WTC11 (cell line): ENCODE measurements around the gene SLC25A19. TPM values are rescaled to one million over a fixed set of nuclear protein-coding genes. Genes with fewer than 3 reads are reported as not detected.

ENCODE experiments used
- AR ChIP-seq: fragments of 250-450 bp; sonication (Bioruptor Pico); IDR thresholded peaks from 2 replicates; pipeline ENCODE4 v1.9.0; 2021; ENCODE audit warnings: mild to moderate bottlenecking
- CDX4 ChIP-seq: fragments of 250-450 bp; sonication (Bioruptor Pico); IDR thresholded peaks from 2 replicates; pipeline ENCODE4 v1.9.0; 2021; ENCODE audit warnings: moderate library complexity, mild to moderate bottlenecking, inconsistent platforms, borderline replicate concordance
- CREM ChIP-seq: sonication (generic); formaldehyde crosslinking; IDR thresholded peaks from 2 replicates; pipeline ENCODE4 v1.8.1; 2022; ENCODE audit warnings: mild to moderate bottlenecking, missing genetic modification reagents, moderate library complexity
- EMX1 ChIP-seq: fragments of 250-450 bp; sonication (Bioruptor Pico); IDR thresholded peaks from 2 replicates; pipeline ENCODE4 v1.8.0; 2021; ENCODE audit warnings: mild to moderate bottlenecking
- ERG ChIP-seq: fragments of 250-450 bp; sonication (Bioruptor Pico); IDR thresholded peaks from 2 replicates; pipeline ENCODE4 v1.8.0; 2021; ENCODE audit warnings: mild to moderate bottlenecking
- FOXK1 ChIP-seq: sonication (generic); formaldehyde crosslinking; IDR thresholded peaks from 2 replicates; pipeline ENCODE4 v1.8.0; 2022; ENCODE audit warnings: mild to moderate bottlenecking, moderate library complexity, missing genetic modification reagents
- FOXP1 ChIP-seq: sonication (generic); formaldehyde crosslinking; IDR thresholded peaks from 2 replicates; pipeline ENCODE4 v1.8.0; 2022; ENCODE audit warnings: missing genetic modification reagents, mild to moderate bottlenecking, moderate library complexity, borderline replicate concordance
- GTF2I ChIP-seq: fragments of 250-450 bp; sonication (Bioruptor Pico); conservative IDR thresholded peaks from 2 replicates; pipeline ENCODE4 v1.4.0; 2021; ENCODE audit warnings: mild to moderate bottlenecking
- HMGA2 ChIP-seq: fragments of 250-450 bp; sonication (Bioruptor Pico); IDR thresholded peaks from 2 replicates; pipeline ENCODE4 v1.4.0; 2021; ENCODE audit warnings: mild to moderate bottlenecking, moderate library complexity
- NR3C1 ChIP-seq: sonication (generic); formaldehyde crosslinking; conservative IDR thresholded peaks from 2 replicates; pipeline ENCODE4 v1.8.1; 2023; ENCODE audit warnings: low read depth, mild to moderate bottlenecking, missing genetic modification reagents
- PRDM15 ChIP-seq: sonication (generic); formaldehyde crosslinking; IDR thresholded peaks from 2 replicates; pipeline ENCODE4 v1.8.0; 2022; ENCODE audit warnings: missing genetic modification reagents
- RORB ChIP-seq: fragments of 250-450 bp; sonication (Bioruptor Pico); IDR thresholded peaks from 2 replicates; pipeline ENCODE4 v1.9.0; 2021; ENCODE audit warnings: mild to moderate bottlenecking
- SMAD4 ChIP-seq: sonication (generic); formaldehyde crosslinking; IDR thresholded peaks from 2 replicates; pipeline ENCODE4 v1.8.0; 2022; ENCODE audit warnings: mild to moderate bottlenecking, missing genetic modification reagents
- TCF7 ChIP-seq: sonication (generic); formaldehyde crosslinking; IDR thresholded peaks from 2 replicates; pipeline ENCODE4 v1.8.0; 2022; ENCODE audit warnings: mild to moderate bottlenecking, low read depth, missing genetic modification reagents, moderate library complexity
- TEAD4 ChIP-seq: sonication (generic); formaldehyde crosslinking; IDR thresholded peaks from 2 replicates; pipeline ENCODE4 v1.8.0; 2022; ENCODE audit warnings: mild to moderate bottlenecking, missing genetic modification reagents
- ZNF138 ChIP-seq: sonication (generic); formaldehyde crosslinking; conservative IDR thresholded peaks from 2 replicates; pipeline ENCODE4 v1.8.1; 2022; ENCODE audit warnings: mild to moderate bottlenecking, moderate library complexity, missing genetic modification reagents
- ZNF219 ChIP-seq: sonication (generic); formaldehyde crosslinking; IDR thresholded peaks from 2 replicates; pipeline ENCODE4 v1.8.0; 2023; ENCODE audit warnings: missing genetic modification reagents, mild to moderate bottlenecking, borderline replicate concordance
- ZSCAN18 ChIP-seq: fragments of 250-450 bp; sonication (Bioruptor Pico); IDR thresholded peaks from 2 replicates; pipeline ENCODE4 v2.1.2; 2022; ENCODE audit warnings: mild to moderate bottlenecking, moderate library complexity
- total RNA-seq: library from RNA; stranded (reverse); gene quantifications from 3 replicates; pipeline ENCODE4 v1.2.3, GENCODE V29; 2021
- TF ChIP-seq, protein P1 (sequence below): sonication (generic); formaldehyde crosslinking; IDR thresholded peaks from 2 replicates; pipeline ENCODE4 v1.8.1; 2023; ENCODE audit warnings: mild to moderate bottlenecking, missing genetic modification reagents
- TF ChIP-seq, protein P2 (sequence below): sonication (generic); formaldehyde crosslinking; IDR thresholded peaks from 2 replicates; pipeline ENCODE4 v1.8.0; 2023; ENCODE audit warnings: missing genetic modification reagents
- TF ChIP-seq, protein P3 (sequence below): sonication (generic); formaldehyde crosslinking; IDR thresholded peaks from 2 replicates; pipeline ENCODE4 v1.8.0; 2022; ENCODE audit warnings: mild to moderate bottlenecking, missing genetic modification reagents

The SLC25A19 gene
- total RNA-seq, 1 experiment from 2014 or later = 27.7 TPM

GRCh38 chr17:75261336-75262111, 27.7 kb downstream of the SLC25A19 start, which contains the start of the genes GGA3 and MRPS7 (continued):
- TF ChIP-seq RORB (CRISPR knock-in tag) (no peak), GTF2I (CRISPR knock-in tag) (no peak), FOXK1 (0 out of 2 replicates have a peak, but pooled peaks have one; percentile 37), CREM (peak; percentile 48; the same call in 1 of the 2 replicates), FOXP1 (no peak), HMGA2 (CRISPR knock-in tag) (no peak), PRDM15 (CRISPR knock-in tag) (no peak), ERG (no peak), TCF7 (no peak), EMX1 (no peak), ZNF138 (CRISPR knock-in tag) (no peak), AR (CRISPR knock-in tag) (no peak), ZSCAN18 (CRISPR knock-in tag) (no peak), TEAD4 (peak; percentile 58; the same call in 1 of the 2 replicates), NR3C1 (CRISPR knock-in tag) (no peak), SMAD4 (CRISPR knock-in tag) (peak; percentile 85), ZNF219 (CRISPR knock-in tag) (peak; percentile 36; the same call in 1 of the 2 replicates), CDX4 (CRISPR knock-in tag) (no peak)
- TF ChIP-seq, protein P1, sequence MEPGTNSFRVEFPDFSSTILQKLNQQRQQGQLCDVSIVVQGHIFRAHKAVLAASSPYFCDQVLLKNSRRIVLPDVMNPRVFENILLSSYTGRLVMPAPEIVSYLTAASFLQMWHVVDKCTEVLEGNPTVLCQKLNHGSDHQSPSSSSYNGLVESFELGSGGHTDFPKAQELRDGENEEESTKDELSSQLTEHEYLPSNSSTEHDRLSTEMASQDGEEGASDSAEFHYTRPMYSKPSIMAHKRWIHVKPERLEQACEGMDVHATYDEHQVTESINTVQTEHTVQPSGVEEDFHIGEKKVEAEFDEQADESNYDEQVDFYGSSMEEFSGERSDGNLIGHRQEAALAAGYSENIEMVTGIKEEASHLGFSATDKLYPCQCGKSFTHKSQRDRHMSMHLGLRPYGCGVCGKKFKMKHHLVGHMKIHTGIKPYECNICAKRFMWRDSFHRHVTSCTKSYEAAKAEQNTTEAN = no peak; the same call in 1 of the 2 replicates
- TF ChIP-seq, protein P2, sequence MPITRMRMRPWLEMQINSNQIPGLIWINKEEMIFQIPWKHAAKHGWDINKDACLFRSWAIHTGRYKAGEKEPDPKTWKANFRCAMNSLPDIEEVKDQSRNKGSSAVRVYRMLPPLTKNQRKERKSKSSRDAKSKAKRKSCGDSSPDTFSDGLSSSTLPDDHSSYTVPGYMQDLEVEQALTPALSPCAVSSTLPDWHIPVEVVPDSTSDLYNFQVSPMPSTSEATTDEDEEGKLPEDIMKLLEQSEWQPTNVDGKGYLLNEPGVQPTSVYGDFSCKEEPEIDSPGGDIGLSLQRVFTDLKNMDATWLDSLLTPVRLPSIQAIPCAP (CRISPR knock-in tag) = no peak
- TF ChIP-seq, protein P3, sequence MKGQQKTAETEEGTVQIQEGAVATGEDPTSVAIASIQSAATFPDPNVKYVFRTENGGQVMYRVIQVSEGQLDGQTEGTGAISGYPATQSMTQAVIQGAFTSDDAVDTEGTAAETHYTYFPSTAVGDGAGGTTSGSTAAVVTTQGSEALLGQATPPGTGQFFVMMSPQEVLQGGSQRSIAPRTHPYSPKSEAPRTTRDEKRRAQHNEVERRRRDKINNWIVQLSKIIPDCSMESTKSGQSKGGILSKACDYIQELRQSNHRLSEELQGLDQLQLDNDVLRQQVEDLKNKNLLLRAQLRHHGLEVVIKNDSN (CRISPR knock-in tag) = peak; percentile 73; the same call in 1 of the 2 replicates
